Measurements from ENCODE around the gene TENM4.

Gene TENM4

DNA sequence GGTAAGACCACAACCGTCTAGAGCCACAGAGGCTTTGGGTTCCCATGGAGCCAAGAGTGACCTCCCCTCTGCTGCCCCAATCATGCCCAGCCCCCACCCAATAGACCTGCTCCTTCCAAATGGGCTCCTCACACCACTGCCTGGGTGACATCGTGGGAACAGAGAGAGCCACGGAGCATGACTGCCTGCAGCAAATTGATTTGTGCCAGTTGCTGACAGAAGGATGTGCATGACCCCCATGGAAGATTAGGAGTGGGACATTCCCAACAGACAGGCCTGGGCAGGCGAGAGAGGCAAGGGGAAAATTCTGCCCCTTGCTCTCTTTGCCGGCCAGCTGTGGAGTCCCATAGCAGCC lies 88.5 kb downstream of the TENM4 start:
- TF ChIP-seq, protein P1, sequence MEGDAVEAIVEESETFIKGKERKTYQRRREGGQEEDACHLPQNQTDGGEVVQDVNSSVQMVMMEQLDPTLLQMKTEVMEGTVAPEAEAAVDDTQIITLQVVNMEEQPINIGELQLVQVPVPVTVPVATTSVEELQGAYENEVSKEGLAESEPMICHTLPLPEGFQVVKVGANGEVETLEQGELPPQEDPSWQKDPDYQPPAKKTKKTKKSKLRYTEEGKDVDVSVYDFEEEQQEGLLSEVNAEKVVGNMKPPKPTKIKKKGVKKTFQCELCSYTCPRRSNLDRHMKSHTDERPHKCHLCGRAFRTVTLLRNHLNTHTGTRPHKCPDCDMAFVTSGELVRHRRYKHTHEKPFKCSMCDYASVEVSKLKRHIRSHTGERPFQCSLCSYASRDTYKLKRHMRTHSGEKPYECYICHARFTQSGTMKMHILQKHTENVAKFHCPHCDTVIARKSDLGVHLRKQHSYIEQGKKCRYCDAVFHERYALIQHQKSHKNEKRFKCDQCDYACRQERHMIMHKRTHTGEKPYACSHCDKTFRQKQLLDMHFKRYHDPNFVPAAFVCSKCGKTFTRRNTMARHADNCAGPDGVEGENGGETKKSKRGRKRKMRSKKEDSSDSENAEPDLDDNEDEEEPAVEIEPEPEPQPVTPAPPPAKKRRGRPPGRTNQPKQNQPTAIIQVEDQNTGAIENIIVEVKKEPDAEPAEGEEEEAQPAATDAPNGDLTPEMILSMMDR (IDR thresholded peaks at IDR 0.05; ENCODE audit: low read depth, low read length): no peak
- no peak for DNase-seq (ENCODE audit: extremely low read depth, low read depth)

DNA sequence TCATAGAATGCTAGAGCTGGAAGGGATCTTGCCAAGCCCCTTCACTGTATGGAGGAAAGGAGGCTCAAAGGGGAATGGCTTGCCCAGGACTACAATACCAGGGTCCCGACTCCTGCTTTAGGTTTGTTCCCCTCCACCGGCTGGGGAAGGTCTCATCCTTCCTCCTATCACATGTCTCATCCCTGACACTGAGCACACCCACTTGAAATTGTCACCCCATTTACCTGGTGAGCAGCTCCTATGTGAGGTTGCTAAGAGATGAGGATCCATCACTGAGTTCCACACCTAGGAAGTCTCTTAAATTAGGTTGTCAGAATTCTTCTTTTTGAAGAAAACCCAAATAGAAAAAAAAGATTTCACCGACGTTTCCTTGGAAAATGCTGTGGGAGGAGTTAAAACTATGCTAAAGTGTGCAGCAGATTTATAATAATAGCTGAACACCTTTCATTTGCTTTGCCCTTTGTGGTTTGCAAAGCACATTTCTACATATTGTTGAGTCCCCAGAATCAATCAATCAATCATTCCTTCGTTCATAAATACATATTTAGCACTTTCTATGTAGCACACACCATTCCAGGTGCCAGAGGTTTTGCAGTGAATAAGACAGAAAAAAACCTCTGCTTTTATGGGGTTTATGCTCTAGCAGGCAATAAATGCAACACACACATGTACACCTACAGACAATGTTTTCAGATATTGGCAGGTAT lies 91.7 kb downstream of the TENM4 start:
- TF ChIP-seq, protein P1 (IDR thresholded peaks at IDR 0.05; ENCODE audit: low read depth, low read length): no peak

DNA sequence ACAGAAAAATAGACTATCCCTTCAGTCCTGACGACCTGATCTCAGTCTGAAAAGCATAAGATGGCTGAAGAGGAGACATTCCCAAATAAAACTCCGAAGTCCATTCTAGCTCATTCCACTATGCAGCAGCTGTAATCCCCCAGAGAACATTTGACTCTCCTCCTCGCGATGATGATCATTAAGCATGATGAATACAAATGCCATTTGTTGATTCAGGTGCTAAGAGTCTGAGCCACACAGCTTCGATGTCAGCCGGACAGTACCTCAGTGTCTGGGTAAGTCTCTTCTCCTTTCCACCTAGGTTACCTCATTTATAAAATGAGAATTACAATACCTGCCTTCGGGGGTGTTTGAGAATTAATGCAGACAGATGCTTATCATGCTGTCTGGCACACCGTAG lies 94.8 kb downstream of the TENM4 start:
- DNase-seq (ENCODE audit: extremely low read depth, low read depth): no peak
- TF ChIP-seq, protein P1 (IDR thresholded peaks at IDR 0.05; ENCODE audit: low read depth, low read length): no peak

More for the DNA sequence above, 91.7 kb downstream of the TENM4 start:
- DNase-seq (ENCODE audit: extremely low read depth, low read depth): no peak

- TF ChIP-seq, protein P1 (IDR thresholded peaks at IDR 0.05; ENCODE audit: low read depth, low read length): no peak
- no peak for DNase-seq (ENCODE audit: extremely low read depth, low read depth)
Observed at GRCh38 chr11:79344753-79345294, 96.0 kb downstream of the TENM4 start.

- no peak for DNase-seq (ENCODE audit: extremely low read depth, low read depth)
- TF ChIP-seq, protein P1 (IDR thresholded peaks at IDR 0.05; ENCODE audit: low read depth, low read length): no peak
Observed at GRCh38 chr11:79342686-79343085, 98.1 kb downstream of the TENM4 start.

GRCh38 chr11:79342236-79342635 lies 98.6 kb downstream of the TENM4 start:
- no peak for DNase-seq (ENCODE audit: extremely low read depth, low read depth)
- TF ChIP-seq, protein P1 (IDR thresholded peaks at IDR 0.05; ENCODE audit: low read depth, low read length): no peak

- DNase-seq (ENCODE audit: extremely low read depth, low read depth): no peak
- TF ChIP-seq, protein P1 (IDR thresholded peaks at IDR 0.05; ENCODE audit: low read depth, low read length): no peak
Observed at GRCh38 chr11:79340535-79340934, 100.3 kb downstream of the TENM4 start.

Measured in AG09319 (cell line).